B cell (primary cell): ENCODE results near the gene ADRA1B. TPM values are rescaled to one million over a fixed set of nuclear protein-coding genes. Genes with fewer than 3 reads are reported as not detected.

Experiments used
- ATAC-seq: fragments of 200-7000 bp; cut with Tn5 transposase; one replicate; pipeline ENCODE4 v1.10.0; 2021; ENCODE audit warnings: low read depth, mild to moderate bottlenecking, moderate number of reproducible peaks, moderate library complexity
- CTCF ChIA-PET: fragments of 350-600 bp; sonication (Branson Sonifier 250); formaldehyde crosslinking; loops from one replicate; lab custom pipeline; 2021; ENCODE audit warnings: antibody characterized with exemption, inconsistent platforms; lab: Charles Lee
- POLR2A ChIA-PET: fragments of 350-600 bp; sonication (Branson Sonifier 250); formaldehyde crosslinking; loops from one replicate; lab custom pipeline; 2021; ENCODE audit warnings: antibody characterized with exemption; lab: Charles Lee
- DNase-seq: peaks from one replicate; pipeline ENCODE4 v3.0.0; 2013
- H2AFZ ChIP-seq: 2 replicates; pipeline ENCODE4 v1.6.1; 2012; ENCODE audit warnings: mild to moderate bottlenecking, low read depth, low read length; ENCODE audit not compliant: insufficient read depth, poor library complexity, severe bottlenecking
- H3K27ac ChIP-seq, 2 donors: 1 replicate in 1 of 2; 2 replicates in 1 of 2; pipeline ENCODE4 v1.5.1; 2012 to 2013; ENCODE audit warnings: low read length in 2 of 2, mild to moderate bottlenecking in 2 of 2, moderate library complexity in 1 of 2
- H3K27me3 ChIP-seq, 4 experiments: fragments of 200-600 bp in 1 of 4; sonication (generic) in 1 of 4; replicated peaks in 1 of 4; 1 replicate in 2 of 4; 2 replicates in 2 of 4; pipeline versions ENCODE4 v1.6.1 to v1.7.0; 2013 to 2016; ENCODE audit warnings: low read length in 3 of 4, mild to moderate bottlenecking in 2 of 4, mixed read lengths in 1 of 4, moderate library complexity in 1 of 4; ENCODE audit not compliant: insufficient read depth in 4 of 4, control insufficient read depth in 3 of 4; ENCODE audit errors: control extremely low read depth in 1 of 4
- H3K36me3 ChIP-seq, 2 experiments: replicated peaks in 1 of 2; 1 replicate in 1 of 2; 2 replicates in 1 of 2; pipeline versions ENCODE4 v1.6.1 to v1.7.1; 2013; ENCODE audit warnings: low read length in 1 of 2; ENCODE audit not compliant: insufficient read depth in 2 of 2, control insufficient read depth in 1 of 2; ENCODE audit errors: control extremely low read depth in 1 of 2, extremely low read depth in 1 of 2
- H3K4me1 ChIP-seq, 2 donors: fragments of 200-600 bp in 1 of 2; sonication (generic) in 1 of 2; 1 replicate in 1 of 2; 2 replicates in 1 of 2; pipeline versions ENCODE4 v1.5.1 to v1.6.1; 2013 to 2017; ENCODE audit warnings: low read length in 2 of 2; ENCODE audit not compliant: control insufficient read depth in 2 of 2, insufficient read depth in 2 of 2
- H3K4me2 ChIP-seq: replicated peaks from 2 replicates; pipeline ENCODE3; 2012; ENCODE audit warnings: mild to moderate bottlenecking, low read depth, low read length; ENCODE audit not compliant: poor library complexity, severe bottlenecking
- H3K4me3 ChIP-seq, 5 experiments: fragments of 200-600 bp in 1 of 5; sonication (generic) in 1 of 5; 1 replicate in 3 of 5; 2 replicates in 2 of 5; pipeline versions ENCODE4 v1.5.1 to v1.7.0; 2011 to 2016; ENCODE audit warnings: low read length in 4 of 5, mild to moderate bottlenecking in 4 of 5, low read depth in 2 of 5, control low read depth in 1 of 5, moderate library complexity in 1 of 5; ENCODE audit not compliant: insufficient read depth in 1 of 5; ENCODE audit errors: control extremely low read depth in 1 of 5, extremely low read depth in 1 of 5
- H3K79me2 ChIP-seq: fragments of 200-600 bp; sonication (generic); one replicate; pipeline ENCODE4 v1.6.0; 2016; ENCODE audit warnings: low read length; ENCODE audit not compliant: control insufficient read depth, insufficient read depth
- H3K9ac ChIP-seq: fragments of 200-600 bp; sonication (generic); 2 replicates; pipeline ENCODE4 v1.6.1; 2017; ENCODE audit warnings: mild to moderate bottlenecking, low read length, moderate library complexity
- H3K9me3 ChIP-seq, 3 donors: one replicate each; pipeline versions ENCODE4 v1.6.1 to v1.7.1; 2013; ENCODE audit warnings: low read length in 2 of 3; ENCODE audit not compliant: control insufficient read depth in 2 of 3, insufficient read depth in 1 of 3; ENCODE audit errors: control extremely low read depth in 1 of 3
- H4K20me1 ChIP-seq: 2 replicates; pipeline ENCODE4 v1.6.0; 2012; ENCODE audit warnings: mild to moderate bottlenecking, low read length; ENCODE audit not compliant: insufficient read depth, control insufficient read depth, poor library complexity, severe bottlenecking
- H3K27ac Mint-ChIP-seq: one replicate; pipeline ENCODE4 v1.8.0; 2021; ENCODE audit warnings: mixed read lengths
- H3K27me3 Mint-ChIP-seq: one replicate; pipeline ENCODE4 v1.8.0; 2021; ENCODE audit warnings: mixed read lengths
- H3K4me1 Mint-ChIP-seq: one replicate; pipeline ENCODE4 v1.8.0; 2021; ENCODE audit warnings: mixed read lengths
- H3K4me3 Mint-ChIP-seq: one replicate; pipeline ENCODE4 v1.8.0; 2021; ENCODE audit warnings: mixed read lengths
- H3K9me3 Mint-ChIP-seq: one replicate; pipeline ENCODE4 v1.8.0; 2022; ENCODE audit warnings: mixed read lengths; ENCODE audit not compliant: insufficient read depth
- CTCF ChIP-seq: fragments of 200-600 bp; IDR thresholded peaks from one replicate; pipeline ENCODE4 v1.8.0; 2022; ENCODE audit warnings: antibody characterized with exemption, mild to moderate bottlenecking
- EZH2 ChIP-seq: IDR thresholded peaks from 2 replicates; pipeline ENCODE4 v1.6.1; 2012; ENCODE audit warnings: borderline replicate concordance, low read depth, mild to moderate bottlenecking, moderate library complexity, low read length; ENCODE audit not compliant: insufficient read depth, poor library complexity, severe bottlenecking
- WGBS: methylation state at CpG from one replicate; pipeline ENCODE4 v1.1.5; 2013; ENCODE audit warnings: missing lambda C conversion rate; ENCODE audit not compliant: insufficient coverage; 5-methylcytosine and 5-hydroxymethylcytosine counted together
- intact Hi-C: fragments of 100-400 bp; cut with micrococcal nuclease; formaldehyde crosslinking; loops from one replicate; pipeline ENCODE4 v1.10.0; 2022
- polyA plus RNA-seq: library from polyadenylated mRNA; depleted of rRNA; stranded (reverse); fragments of >200 nt; gene quantifications from 2 replicates; pipeline ENCODE4 v1.2.3, GENCODE V29; 2012
- total RNA-seq, 2 donors: library from RNA; stranded (reverse); fragments of 120-200 nt in 1 of 2; gene quantifications; 1 replicate in 1 of 2; 2 replicates in 1 of 2; pipeline versions ENCODE4 v1.2.3 to v1.2.4, GENCODE V29; 2013 to 2022

Gene ADRA1B
- total and polyA plus RNA-seq, 2 donors (not counting 1 experiment from before 2014, with no cell fraction given): 0.04 TPM; not detected in 1

GRCh38 chr5:159972538-159973362 lies 56.5 kb downstream of the ADRA1B start:
- 31% methylated on average over 28 of the region's 50 CpGs for WGBS
- peaks cover 60% of the 10 kb centered on the region for H3K27me3 Mint-ChIP-seq
- intact Hi-C loops: no loop called here
- H3K4me1 Mint-ChIP-seq: peaks cover 13% of the 10 kb centered on the region
- no peaks in the 10 kb centered on the region for H4K20me1 ChIP-seq
- peak; percentile 47 for ATAC-seq
- ChIA-PET POLR2A (no interaction called here), CTCF (interaction anchor here (1.3 to 1.5 kb wide), 2 partner anchors 14 to 15 kb away, joined by 4 to 5 read pairs; no protein-coding TSS in a partner anchor)
- peaks cover 0 to 49% (median 23%) of the 10 kb centered on the region in 4 experiments for H3K27me3 ChIP-seq
- H3K4me1 ChIP-seq: peaks cover 9 to 12% of the 10 kb centered on the region in 2 donors
- peak overlapping the region in 1 of 5 experiments; percentile 24 for H3K4me3 ChIP-seq
- TF ChIP-seq EZH2 (no peak), CTCF (no peak)
- H3K9ac ChIP-seq: no peak overlapping the region
- H3K79me2 ChIP-seq: no peaks in the 10 kb centered on the region
- peak overlapping the region; percentile 36 for H2AFZ ChIP-seq
- H3K4me2 ChIP-seq: peak overlapping the region; percentile 67
- H3K9me3 ChIP-seq: peaks cover 0 to 9% (median 0%) of the 10 kb centered on the region in 3 donors
- peak; percentile 19 for DNase-seq
- peak overlapping the region; percentile 92 for H3K4me3 Mint-ChIP-seq
- H3K27ac Mint-ChIP-seq: no peak overlapping the region
- no peaks in the 10 kb centered on the region for H3K9me3 Mint-ChIP-seq
- H3K36me3 ChIP-seq: no peaks in the 10 kb centered on the region
- H3K27ac ChIP-seq: no peak overlapping the region
